Nephron (organoid): ENCODE data around the gene CYP4F2.
"Not testable (repeated sequence)": the region's sequence is repeated elsewhere in the genome, so short reads cannot be mapped to it uniquely, and the experiment has no call there.

Source experiments
- H3K27ac Mint-ChIP-seq, 3 experiments: 2 replicates each; pipeline ENCODE4 v1.8.0; 2020; ENCODE audit warnings: mixed read lengths in 3 of 3, mild to moderate bottlenecking in 2 of 3, moderate library complexity in 1 of 3
- H3K27me3 Mint-ChIP-seq: 2 replicates; pipeline ENCODE4 v1.8.0; 2021; ENCODE audit warnings: low read depth, mild to moderate bottlenecking, moderate library complexity, mixed read lengths
- H3K36me3 Mint-ChIP-seq: 2 replicates; pipeline ENCODE4 v1.8.0; 2020; ENCODE audit warnings: low read depth, mixed read lengths
- H3K4me1 Mint-ChIP-seq: 2 replicates; pipeline ENCODE4 v1.8.0; 2020; ENCODE audit warnings: mixed read lengths
- H3K4me3 Mint-ChIP-seq, 3 experiments: 2 replicates each; pipeline ENCODE4 v1.8.0; 2020; ENCODE audit warnings: mild to moderate bottlenecking in 3 of 3, mixed read lengths in 3 of 3, moderate library complexity in 2 of 3
- H3K9me3 Mint-ChIP-seq: 2 replicates; pipeline ENCODE4 v1.8.0; 2020; ENCODE audit warnings: mixed read lengths
- TF ChIP-seq, protein P1 (sequence below), 3 experiments: fragments of 200-600 bp; sonication (generic); IDR thresholded peaks; one replicate each; pipeline ENCODE4 v1.5.0; 2021; ENCODE audit warnings: antibody characterized with exemption in 3 of 3; ENCODE audit not compliant: unreplicated experiment in 3 of 3

Gene CYP4F2

DNA sequence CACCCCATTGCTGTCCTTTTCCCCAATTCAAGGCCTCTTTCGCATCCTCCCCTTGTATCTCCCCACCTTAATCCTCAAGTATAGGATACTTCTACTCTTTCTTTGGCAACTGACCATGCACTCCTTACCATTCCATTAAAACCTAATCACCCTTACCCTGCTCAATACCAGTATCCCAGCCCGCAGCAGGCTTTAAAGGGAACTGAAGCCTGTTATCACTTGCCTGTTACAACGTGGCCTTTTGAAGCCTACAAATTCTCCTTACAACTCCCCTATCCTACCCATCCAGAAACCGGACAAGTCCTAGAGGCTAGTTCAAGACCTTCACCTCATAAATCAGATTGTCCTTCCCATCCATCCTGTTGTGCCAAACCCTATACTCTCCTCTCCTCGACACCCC, 66.2 kb downstream of the CYP4F2 start:
- Mint-ChIP-seq H3K4me1 (no peaks in the 10 kb centered on the region), H3K4me3 (no peak overlapping the region), H3K36me3 (no peaks in the 10 kb centered on the region), H3K9me3 (peaks cover 38% of the 10 kb centered on the region), H3K27ac (no peak overlapping the region), H3K27me3 (no peaks in the 10 kb centered on the region)
- TF ChIP-seq, protein P1, sequence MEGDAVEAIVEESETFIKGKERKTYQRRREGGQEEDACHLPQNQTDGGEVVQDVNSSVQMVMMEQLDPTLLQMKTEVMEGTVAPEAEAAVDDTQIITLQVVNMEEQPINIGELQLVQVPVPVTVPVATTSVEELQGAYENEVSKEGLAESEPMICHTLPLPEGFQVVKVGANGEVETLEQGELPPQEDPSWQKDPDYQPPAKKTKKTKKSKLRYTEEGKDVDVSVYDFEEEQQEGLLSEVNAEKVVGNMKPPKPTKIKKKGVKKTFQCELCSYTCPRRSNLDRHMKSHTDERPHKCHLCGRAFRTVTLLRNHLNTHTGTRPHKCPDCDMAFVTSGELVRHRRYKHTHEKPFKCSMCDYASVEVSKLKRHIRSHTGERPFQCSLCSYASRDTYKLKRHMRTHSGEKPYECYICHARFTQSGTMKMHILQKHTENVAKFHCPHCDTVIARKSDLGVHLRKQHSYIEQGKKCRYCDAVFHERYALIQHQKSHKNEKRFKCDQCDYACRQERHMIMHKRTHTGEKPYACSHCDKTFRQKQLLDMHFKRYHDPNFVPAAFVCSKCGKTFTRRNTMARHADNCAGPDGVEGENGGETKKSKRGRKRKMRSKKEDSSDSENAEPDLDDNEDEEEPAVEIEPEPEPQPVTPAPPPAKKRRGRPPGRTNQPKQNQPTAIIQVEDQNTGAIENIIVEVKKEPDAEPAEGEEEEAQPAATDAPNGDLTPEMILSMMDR (IDR thresholded peaks at IDR 0.05; ENCODE audit: unreplicated experiment in 3 of 3), result no peak

DNA sequence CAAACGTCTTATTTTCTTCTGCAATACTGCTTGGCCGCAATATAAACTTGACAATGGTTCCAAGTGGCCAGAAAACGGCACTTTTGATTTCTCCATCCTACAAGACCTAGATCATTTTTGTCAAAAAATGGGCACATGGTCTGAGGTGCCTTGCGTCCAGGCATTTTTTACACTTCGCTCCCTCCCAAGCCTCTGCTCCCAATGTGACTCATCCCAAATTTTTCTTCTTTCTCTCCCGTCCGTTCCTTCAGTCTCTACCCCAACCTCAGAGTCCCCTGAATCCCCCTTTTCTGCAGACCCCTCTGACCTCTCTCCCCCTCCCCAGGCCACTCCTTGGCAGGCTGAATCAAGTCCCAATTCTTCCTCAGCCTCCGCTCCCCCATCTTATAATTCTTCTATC, 68.1 kb downstream of the CYP4F2 start:
- Mint-ChIP-seq H3K4me1 (no peaks in the 10 kb centered on the region), H3K4me3 (no peak overlapping the region), H3K27me3 (no peaks in the 10 kb centered on the region), H3K27ac (no peak overlapping the region), H3K36me3 (no peaks in the 10 kb centered on the region), H3K9me3 (peaks cover 37% of the 10 kb centered on the region)
- TF ChIP-seq, protein P1 (IDR thresholded peaks at IDR 0.05; ENCODE audit: unreplicated experiment in 3 of 3), result no peak

DNA sequence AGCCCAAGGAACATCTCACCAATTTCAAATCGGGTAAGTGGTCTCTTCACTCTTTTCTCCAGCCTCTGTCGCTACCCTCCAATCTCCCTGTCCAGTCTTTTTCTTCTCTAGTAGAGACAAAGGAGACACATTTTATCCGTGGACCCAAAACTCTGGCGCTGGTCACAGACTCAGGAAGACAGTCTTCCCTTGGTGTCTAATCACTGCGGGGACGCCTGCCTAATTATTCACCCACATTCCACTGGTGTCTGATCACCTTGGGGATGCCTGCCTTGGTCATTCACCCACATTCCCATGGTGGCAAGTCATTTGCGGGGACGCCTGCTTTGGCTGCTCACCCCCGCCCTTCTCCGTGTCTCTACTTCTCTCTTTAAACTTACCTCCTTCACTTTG, 68.6 kb downstream of the CYP4F2 start:
- no peaks in the 10 kb centered on the region for H3K27me3 Mint-ChIP-seq
- no peak overlapping the region for H3K27ac Mint-ChIP-seq
- TF ChIP-seq, protein P1 (IDR thresholded peaks at IDR 0.05; ENCODE audit: unreplicated experiment in 3 of 3), result no peak
- peaks cover 42% of the 10 kb centered on the region for H3K9me3 Mint-ChIP-seq
- no peaks in the 10 kb centered on the region for H3K36me3 Mint-ChIP-seq
- no peak overlapping the region for H3K4me3 Mint-ChIP-seq
- H3K4me1 Mint-ChIP-seq, result no peaks in the 10 kb centered on the region

DNA sequence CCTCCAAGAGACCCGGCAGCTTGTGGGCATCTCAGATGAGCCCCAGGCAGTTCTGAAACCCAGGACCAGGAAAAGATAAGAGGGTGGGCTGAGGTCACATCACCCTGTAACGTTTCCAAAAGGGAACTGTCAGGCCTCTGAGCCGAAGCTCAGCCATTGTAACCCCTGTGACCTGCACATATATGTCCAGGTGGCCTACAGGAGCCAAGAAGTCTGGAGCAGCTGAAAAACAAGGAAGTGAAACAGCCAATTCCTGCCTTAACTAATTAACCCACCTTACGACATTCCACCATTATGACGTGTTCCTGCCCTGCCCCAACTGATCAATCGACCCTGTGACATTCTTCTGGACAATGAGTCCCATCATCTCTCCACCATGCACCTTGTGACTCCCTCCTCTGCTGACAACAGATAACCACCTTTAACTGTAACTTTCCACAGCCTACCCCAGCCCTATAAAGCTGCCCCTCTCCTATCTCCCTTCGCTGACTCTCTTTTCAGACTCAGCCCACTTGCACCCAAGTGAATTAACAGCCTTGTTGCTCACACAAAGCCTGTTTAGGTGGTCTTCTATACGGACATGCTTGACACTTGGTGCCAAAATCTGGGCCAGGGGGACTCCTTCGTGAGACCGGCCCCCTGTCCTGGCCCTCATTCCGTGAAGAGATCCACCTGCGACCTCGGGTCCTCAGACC, 69.1 kb downstream of the CYP4F2 start:
- H3K4me3 Mint-ChIP-seq, H3K36me3 Mint-ChIP-seq, H3K4me1 Mint-ChIP-seq, H3K27ac Mint-ChIP-seq, H3K27me3 Mint-ChIP-seq: not testable (repeated sequence)
- H3K9me3 Mint-ChIP-seq, result peaks cover 46% of the 10 kb centered on the region

DNA sequence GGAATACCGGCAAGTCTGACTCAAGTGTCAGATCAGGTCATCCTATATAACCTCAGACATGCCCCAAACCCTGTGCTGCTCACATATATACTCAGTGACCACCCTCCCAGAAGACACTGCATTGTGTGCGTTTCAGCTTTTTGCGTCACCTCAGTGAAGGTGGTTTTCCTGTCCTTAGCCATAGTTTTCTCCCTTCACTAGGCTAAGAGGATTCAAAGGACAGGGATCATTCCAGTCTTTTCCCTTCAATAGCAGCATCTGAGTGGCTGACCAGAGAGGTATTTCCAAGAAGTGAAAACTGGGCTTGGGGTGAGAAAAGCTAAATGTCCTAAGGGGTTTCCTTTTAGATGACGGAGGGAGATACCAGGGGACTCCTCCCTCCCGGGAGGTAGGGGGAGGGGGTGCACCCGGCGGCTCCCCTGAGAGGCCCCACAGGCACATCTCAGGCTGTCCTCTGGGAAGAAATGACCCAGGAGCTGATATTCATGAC, 69.7 kb downstream of the CYP4F2 start:
- peaks cover 46% of the 10 kb centered on the region for H3K9me3 Mint-ChIP-seq
- H3K36me3 Mint-ChIP-seq, result no peaks in the 10 kb centered on the region
- H3K27ac Mint-ChIP-seq, result no peak overlapping the region
- H3K27me3 Mint-ChIP-seq, result no peaks in the 10 kb centered on the region
- TF ChIP-seq, protein P1 (IDR thresholded peaks at IDR 0.05; ENCODE audit: unreplicated experiment in 3 of 3), result no peak
- no peaks in the 10 kb centered on the region for H3K4me1 Mint-ChIP-seq
- H3K4me3 Mint-ChIP-seq, result no peak overlapping the region
